Measurements from ENCODE around the gene KCTD5. TPM values are rescaled to one million over a fixed set of nuclear protein-coding genes. Genes with fewer than 3 reads are reported as not detected.

The KCTD5 gene
- total and polyA plus RNA-seq, 9 of the 15 experiments (the other 6 are each of a cell fraction or from before 2014, with no cell fraction given) = 0.73 to 58.3 (median 32.3) TPM

DNA sequence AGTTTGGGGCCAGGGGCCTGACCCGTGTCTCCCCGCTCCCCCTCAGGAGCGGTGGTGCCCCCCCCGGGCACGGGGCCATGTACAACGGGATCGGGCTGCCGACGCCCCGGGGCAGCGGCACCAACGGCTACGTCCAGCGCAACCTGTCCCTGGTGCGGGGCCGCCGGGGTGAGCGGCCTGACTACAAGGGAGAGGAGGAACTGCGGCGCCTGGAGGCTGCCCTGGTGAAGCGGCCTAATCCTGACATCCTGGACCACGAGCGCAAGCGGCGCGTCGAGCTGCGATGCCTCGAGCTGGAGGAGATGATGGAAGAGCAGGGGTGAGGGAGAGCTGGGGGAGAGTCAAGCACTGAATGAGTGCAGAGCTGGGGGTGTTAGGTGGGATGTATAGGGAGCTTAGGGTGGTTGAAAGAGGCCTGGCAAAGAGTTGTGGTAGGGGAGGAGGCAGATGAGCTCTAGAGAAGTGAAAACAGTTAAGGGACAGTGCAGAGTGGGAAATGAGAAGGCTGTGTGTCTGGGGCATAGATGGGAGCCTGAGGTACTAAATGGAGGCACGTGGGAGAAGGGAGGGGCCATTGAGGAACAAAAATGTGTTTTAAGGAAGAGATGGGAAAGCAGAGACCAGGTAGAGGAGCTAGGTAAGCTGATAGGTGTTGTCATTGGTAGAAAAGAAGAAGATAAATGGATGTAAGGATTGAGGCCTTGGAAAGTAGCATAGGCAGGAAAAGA, 74.1 kb downstream of the KCTD5 start (continued):
- TF ChIP-seq, protein P1, sequence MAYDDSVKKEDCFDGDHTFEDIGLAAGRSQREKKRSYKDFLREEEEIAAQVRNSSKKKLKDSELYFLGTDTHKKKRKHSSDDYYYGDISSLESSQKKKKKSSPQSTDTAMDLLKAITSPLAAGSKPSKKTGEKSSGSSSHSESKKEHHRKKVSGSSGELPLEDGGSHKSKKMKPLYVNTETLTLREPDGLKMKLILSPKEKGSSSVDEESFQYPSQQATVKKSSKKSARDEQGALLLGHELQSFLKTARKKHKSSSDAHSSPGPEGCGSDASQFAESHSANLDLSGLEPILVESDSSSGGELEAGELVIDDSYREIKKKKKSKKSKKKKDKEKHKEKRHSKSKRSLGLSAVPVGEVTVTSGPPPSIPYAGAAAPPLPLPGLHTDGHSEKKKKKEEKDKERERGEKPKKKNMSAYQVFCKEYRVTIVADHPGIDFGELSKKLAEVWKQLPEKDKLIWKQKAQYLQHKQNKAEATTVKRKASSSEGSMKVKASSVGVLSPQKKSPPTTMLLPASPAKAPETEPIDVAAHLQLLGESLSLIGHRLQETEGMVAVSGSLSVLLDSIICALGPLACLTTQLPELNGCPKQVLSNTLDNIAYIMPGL (CRISPR knock-in tag; IDR thresholded peaks at IDR 0.05) = no peak
- TF ChIP-seq PRPF4 (IDR thresholded peaks at IDR 0.05; ENCODE audit: insufficient read depth, low read depth, low read length, poor library complexity, severe bottlenecking) (peak; percentile 76), ZKSCAN3 (CRISPR knock-in tag; IDR thresholded peaks at IDR 0.05) (no peak), ZBTB5 (IDR thresholded peaks at IDR 0.05) (no peak), RERE (CRISPR knock-in tag; IDR thresholded peaks at IDR 0.05; ENCODE audit: borderline replicate concordance) (no peak)
- TF ChIP-seq, protein P2, sequence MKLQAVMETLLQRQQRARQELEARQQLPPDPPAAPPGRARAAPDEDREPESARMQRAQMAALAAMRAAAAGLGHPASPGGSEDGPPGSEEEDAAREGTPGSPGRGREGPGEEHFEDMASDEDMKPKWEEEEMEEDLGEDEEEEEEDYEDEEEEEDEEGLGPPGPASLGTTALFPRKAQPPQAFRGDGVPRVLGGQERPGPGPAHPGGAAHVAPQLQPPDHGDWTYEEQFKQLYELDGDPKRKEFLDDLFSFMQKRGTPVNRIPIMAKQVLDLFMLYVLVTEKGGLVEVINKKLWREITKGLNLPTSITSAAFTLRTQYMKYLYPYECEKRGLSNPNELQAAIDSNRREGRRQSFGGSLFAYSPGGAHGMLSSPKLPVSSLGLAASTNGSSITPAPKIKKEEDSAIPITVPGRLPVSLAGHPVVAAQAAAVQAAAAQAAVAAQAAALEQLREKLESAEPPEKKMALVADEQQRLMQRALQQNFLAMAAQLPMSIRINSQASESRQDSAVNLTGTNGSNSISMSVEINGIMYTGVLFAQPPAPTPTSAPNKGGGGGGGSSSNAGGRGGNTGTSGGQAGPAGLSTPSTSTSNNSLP (IDR thresholded peaks at IDR 0.05; ENCODE audit: borderline replicate concordance, low read depth, low read length) = no peak
- TF ChIP-seq, protein P3, sequence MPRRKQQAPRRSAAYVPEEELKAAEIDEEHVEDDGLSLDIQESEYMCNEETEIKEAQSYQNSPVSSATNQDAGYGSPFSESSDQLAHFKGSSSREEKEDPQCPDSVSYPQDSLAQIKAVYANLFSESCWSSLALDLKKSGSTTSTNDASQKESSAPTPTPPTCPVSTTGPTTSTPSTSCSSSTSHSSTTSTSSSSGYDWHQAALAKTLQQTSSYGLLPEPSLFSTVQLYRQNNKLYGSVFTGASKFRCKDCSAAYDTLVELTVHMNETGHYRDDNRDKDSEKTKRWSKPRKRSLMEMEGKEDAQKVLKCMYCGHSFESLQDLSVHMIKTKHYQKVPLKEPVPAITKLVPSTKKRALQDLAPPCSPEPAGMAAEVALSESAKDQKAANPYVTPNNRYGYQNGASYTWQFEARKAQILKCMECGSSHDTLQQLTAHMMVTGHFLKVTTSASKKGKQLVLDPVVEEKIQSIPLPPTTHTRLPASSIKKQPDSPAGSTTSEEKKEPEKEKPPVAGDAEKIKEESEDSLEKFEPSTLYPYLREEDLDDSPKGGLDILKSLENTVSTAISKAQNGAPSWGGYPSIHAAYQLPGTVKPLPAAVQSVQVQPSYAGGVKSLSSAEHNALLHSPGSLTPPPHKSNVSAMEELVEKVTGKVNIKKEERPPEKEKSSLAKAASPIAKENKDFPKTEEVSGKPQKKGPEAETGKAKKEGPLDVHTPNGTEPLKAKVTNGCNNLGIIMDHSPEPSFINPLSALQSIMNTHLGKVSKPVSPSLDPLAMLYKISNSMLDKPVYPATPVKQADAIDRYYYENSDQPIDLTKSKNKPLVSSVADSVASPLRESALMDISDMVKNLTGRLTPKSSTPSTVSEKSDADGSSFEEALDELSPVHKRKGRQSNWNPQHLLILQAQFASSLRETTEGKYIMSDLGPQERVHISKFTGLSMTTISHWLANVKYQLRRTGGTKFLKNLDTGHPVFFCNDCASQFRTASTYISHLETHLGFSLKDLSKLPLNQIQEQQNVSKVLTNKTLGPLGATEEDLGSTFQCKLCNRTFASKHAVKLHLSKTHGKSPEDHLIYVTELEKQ (CRISPR knock-in tag; IDR thresholded peaks at IDR 0.05) = no peak
